Measurements from ENCODE around the gene ANKFN1.

Gene ANKFN1

DNA sequence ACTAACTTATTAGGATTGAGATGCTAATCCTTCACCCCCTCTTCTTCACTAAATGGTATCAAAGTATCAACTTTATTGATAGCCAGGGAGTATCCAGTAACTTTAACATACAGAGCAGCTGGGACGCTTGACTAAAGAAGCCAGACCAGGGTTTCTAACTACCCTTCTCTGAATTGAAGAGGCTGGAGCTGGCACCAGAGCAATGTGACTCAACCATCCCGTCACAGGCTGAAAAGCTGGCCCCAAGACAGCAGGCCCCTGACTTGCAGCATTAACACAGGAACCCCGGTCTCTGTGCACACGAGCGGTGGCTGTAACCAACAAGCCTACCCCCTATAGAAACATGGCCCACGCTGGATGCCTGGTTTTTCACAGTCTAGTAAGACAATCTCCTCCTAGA, 59.8 kb downstream of the ANKFN1 start:
- no peaks in the 10 kb centered on the region for H3K9me3 ChIP-seq
- H3K4me3 ChIP-seq = no peak overlapping the region
- no peak overlapping the region for H3K27ac ChIP-seq
- intact Hi-C loops (cut with DNase I; ENCODE audit: low total_unique reads) = no loop called here
- TF ChIP-seq, protein P1, sequence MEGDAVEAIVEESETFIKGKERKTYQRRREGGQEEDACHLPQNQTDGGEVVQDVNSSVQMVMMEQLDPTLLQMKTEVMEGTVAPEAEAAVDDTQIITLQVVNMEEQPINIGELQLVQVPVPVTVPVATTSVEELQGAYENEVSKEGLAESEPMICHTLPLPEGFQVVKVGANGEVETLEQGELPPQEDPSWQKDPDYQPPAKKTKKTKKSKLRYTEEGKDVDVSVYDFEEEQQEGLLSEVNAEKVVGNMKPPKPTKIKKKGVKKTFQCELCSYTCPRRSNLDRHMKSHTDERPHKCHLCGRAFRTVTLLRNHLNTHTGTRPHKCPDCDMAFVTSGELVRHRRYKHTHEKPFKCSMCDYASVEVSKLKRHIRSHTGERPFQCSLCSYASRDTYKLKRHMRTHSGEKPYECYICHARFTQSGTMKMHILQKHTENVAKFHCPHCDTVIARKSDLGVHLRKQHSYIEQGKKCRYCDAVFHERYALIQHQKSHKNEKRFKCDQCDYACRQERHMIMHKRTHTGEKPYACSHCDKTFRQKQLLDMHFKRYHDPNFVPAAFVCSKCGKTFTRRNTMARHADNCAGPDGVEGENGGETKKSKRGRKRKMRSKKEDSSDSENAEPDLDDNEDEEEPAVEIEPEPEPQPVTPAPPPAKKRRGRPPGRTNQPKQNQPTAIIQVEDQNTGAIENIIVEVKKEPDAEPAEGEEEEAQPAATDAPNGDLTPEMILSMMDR (IDR thresholded peaks at IDR 0.05) = no peak
- no peaks in the 10 kb centered on the region for H3K27me3 ChIP-seq
- DNase-seq = no peak
- no peaks in the 10 kb centered on the region for H3K36me3 ChIP-seq
- no peaks in the 10 kb centered on the region for H3K4me1 ChIP-seq

DNA sequence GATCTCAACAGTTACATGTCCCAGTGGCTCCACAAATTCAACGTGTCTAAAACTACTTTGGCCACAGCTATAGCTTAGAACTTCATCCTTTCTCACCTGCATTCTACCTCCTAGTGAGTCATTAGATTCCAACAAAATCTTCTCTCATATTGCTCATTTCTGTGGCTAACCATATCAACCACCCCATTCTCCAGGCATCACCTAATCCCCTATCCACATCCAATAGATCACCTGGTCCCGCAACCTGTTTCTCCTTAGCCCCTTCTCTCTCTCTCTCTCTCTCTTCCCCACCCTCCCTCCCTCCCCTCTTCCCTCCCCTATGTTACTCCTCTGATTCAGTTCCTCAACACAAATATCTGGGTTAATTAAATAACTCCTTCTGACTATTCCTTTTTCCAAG, 64.6 kb downstream of the ANKFN1 start:
- TF ChIP-seq, protein P1 (IDR thresholded peaks at IDR 0.05) = no peak

DNA sequence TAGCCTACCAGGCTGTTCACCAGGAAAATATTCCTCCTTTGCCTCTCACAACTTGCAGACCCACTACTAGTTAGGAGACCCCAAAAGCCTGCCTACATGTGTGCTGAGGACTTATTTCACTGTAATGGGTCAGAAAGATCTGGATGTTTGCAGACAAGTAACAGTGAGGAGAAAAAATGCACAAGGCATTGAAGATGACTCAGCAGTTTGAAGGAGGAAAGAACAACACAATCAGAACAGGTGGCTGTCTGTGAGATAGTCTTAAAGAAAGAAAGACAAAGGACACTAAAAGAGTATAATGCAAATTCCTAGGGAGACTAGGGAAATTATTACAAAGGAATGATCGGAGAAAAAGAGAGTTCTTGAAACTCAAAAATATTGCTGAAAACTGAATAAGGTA, 69.0 kb downstream of the ANKFN1 start:
- DNase-seq = no peak

More for the DNA sequence above, 64.6 kb downstream of the ANKFN1 start:
- no peak for DNase-seq
- no peaks in the 10 kb centered on the region for H3K36me3 ChIP-seq
- H3K27me3 ChIP-seq = no peaks in the 10 kb centered on the region
- no peaks in the 10 kb centered on the region for H3K4me1 ChIP-seq
- no peaks in the 10 kb centered on the region for H3K9me3 ChIP-seq
- H3K27ac ChIP-seq = no peak overlapping the region
- intact Hi-C loops (cut with DNase I; ENCODE audit: low total_unique reads) = no loop called here
- H3K4me3 ChIP-seq = no peak overlapping the region

DNA sequence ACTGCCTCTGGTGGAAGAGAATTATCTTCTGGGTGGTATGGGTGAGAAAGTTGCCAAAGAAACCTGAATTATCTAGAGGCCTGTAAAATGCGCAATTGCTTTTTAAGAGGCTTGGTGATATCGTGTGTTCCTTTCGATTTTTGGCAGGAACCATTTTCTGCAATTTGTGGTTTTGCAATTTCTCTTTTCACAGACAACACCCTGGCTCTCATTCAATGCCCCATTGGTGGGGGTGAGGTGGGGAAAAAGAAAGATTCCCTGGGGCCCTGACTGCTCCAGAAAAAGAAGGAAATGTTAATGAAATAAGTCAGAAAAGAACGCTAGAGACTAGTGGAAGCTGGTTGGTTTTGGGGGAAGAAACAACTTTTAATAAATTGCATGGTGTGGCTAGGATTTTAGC, 77.4 kb downstream of the ANKFN1 start:
- no peaks in the 10 kb centered on the region for H3K4me1 ChIP-seq
- H3K4me3 ChIP-seq = no peak overlapping the region
- H3K36me3 ChIP-seq = no peaks in the 10 kb centered on the region
- no peaks in the 10 kb centered on the region for H3K9me3 ChIP-seq
- DNase-seq = peak in 1 of 2 donors; percentile 54
- intact Hi-C loops (cut with DNase I; ENCODE audit: low total_unique reads) = no loop called here
- TF ChIP-seq, protein P1 (IDR thresholded peaks at IDR 0.05) = no peak
- H3K27ac ChIP-seq = no peak overlapping the region
- H3K27me3 ChIP-seq = no peaks in the 10 kb centered on the region

More for the DNA sequence above, 69.0 kb downstream of the ANKFN1 start:
- intact Hi-C loops (cut with DNase I; ENCODE audit: low total_unique reads) = no loop called here
- H3K4me1 ChIP-seq = no peaks in the 10 kb centered on the region
- H3K9me3 ChIP-seq = no peaks in the 10 kb centered on the region
- no peaks in the 10 kb centered on the region for H3K36me3 ChIP-seq
- no peak overlapping the region for H3K4me3 ChIP-seq
- TF ChIP-seq, protein P1 (IDR thresholded peaks at IDR 0.05) = no peak
- H3K27ac ChIP-seq = no peak overlapping the region
- H3K27me3 ChIP-seq = no peaks in the 10 kb centered on the region

DNA sequence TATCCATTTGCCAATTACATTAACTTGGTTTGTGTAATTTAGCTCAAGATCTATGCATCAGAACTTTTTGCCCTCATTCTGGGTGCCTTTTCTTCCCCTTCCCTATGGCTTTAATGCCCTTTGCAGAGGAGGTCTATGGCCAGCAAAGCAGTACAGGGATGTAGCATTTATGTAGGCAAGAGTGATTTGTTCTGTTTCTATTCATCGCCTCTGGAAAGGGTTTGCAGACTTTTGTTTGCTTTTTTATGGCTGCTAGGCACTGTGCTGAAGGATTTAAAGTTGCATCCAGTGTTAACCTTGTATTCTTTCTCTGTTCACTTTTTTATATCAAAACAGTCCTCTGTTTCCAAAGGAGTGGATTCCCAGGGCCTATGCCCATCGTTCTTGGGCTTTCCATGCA, 78.0 kb downstream of the ANKFN1 start:
- no peak overlapping the region for H3K27ac ChIP-seq
- H3K36me3 ChIP-seq = no peaks in the 10 kb centered on the region
- intact Hi-C loops (cut with DNase I; ENCODE audit: low total_unique reads) = no loop called here
- no peaks in the 10 kb centered on the region for H3K4me1 ChIP-seq
- TF ChIP-seq, protein P1 (IDR thresholded peaks at IDR 0.05) = no peak
- no peaks in the 10 kb centered on the region for H3K9me3 ChIP-seq
- no peak for DNase-seq
- no peaks in the 10 kb centered on the region for H3K27me3 ChIP-seq
- no peak overlapping the region for H3K4me3 ChIP-seq

DNA sequence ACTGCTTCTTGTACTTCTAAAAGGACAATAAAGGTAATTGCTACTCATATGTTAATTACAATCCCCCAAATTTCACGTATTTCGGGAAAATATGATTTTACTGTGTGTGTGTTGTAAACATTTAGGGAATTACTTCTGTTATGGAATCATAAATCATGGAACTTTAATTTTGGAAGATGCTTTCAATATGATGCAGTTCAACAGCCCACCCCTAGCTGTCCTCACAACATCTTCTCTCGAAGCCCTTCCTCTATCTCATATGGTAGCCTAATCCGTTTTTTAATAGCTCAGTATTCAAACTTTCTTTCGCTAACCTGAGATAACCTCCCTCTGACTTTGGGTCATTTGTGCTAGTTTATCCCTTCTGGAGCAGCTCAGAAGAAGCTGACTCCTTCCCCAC, 78.4 kb downstream of the ANKFN1 start:
- H3K9me3 ChIP-seq = no peaks in the 10 kb centered on the region
- H3K4me3 ChIP-seq = no peak overlapping the region
- no peaks in the 10 kb centered on the region for H3K4me1 ChIP-seq
- no peaks in the 10 kb centered on the region for H3K27me3 ChIP-seq
- no peak overlapping the region for H3K27ac ChIP-seq
- intact Hi-C loops (cut with DNase I; ENCODE audit: low total_unique reads) = no loop called here
- no peaks in the 10 kb centered on the region for H3K36me3 ChIP-seq
- TF ChIP-seq, protein P1 (IDR thresholded peaks at IDR 0.05) = no peak
- DNase-seq = no peak

Measured in tibial artery (tissue), 4 donors.